ENCODE data around the gene CLTA. TPM values are rescaled to one million over a fixed set of nuclear protein-coding genes. Genes with fewer than 3 reads are reported as not detected.

The CLTA gene
- total RNA-seq, result 10 to 100 TPM; 40.2 to 79.0 (median 70.0) TPM
- total RNA-seq (2013), result 72.5 TPM
- 31.0 to 151 (median 58.0) reads per million in 29 experiments for total RNA-seq

- peak within 1 kb of the TSS; percentile 68 to 72 for H3K4me3 ChIP-seq (ENCODE audit: control insufficient read depth in 1 of 2, extremely low read depth in 1 of 2, low read length in 1 of 2)
- ChIA-PET CTCF (interaction anchor here (0.6 to 2.5 kb wide), 23 partner anchors 11 to 1109 kb away, joined by 3 to 19 read pairs (median 3); partner anchors contain the start of gene GNE (in 1 of the 2)), POLR2A (interaction anchor here (0.6 to 1.1 kb wide), 8 partner anchors 12 to 1543 kb away, joined by 3 to 4 read pairs (median 4); no protein-coding TSS in a partner anchor)
- Mint-ChIP-seq H3K4me3 (peak within 1 kb of the TSS; percentile 91 to 94 (median 92)), H3K27me3 (peaks cover 0 to 5% of the 10 kb centered on the region in 2 donors), H3K9me3 (no peaks in the 10 kb centered on the region), H3K27ac (peak within 1 kb of the TSS; percentile 92 to 94), H3K36me3 (peaks cover 18% of the 10 kb centered on the region), H3K4me1 (peaks cover 45 to 57% (median 46%) of the 10 kb centered on the region in 3 donors)
- H3K9me3 ChIP-seq, result no peaks in the 10 kb centered on the region
- H3K4me1 ChIP-seq (ENCODE audit: control insufficient read depth in 1 of 2, extremely low read depth in 1 of 2, insufficient read depth in 2 of 2, low read length in 2 of 2), result peaks cover 24 to 31% of the 10 kb centered on the region in 2 experiments
- DNase-seq (peak; percentile 83 to 98 (median 94)), ATAC-seq (replicated peaks in 1 of 4) (peak; percentile 98 to 99 (median 98))
- H3K27me3 ChIP-seq (replicated peaks in 1 of 2; ENCODE audit: control insufficient read depth in 2 of 2, extremely low read depth in 1 of 2, insufficient read depth in 2 of 2, low read length in 1 of 2), result no peaks in the 10 kb centered on the region
- H3K36me3 ChIP-seq (ENCODE audit: control insufficient read depth in 2 of 2, extremely low read depth in 1 of 2, insufficient read depth in 1 of 2, low read length in 1 of 2), result peaks cover 0 to 4% of the 10 kb centered on the region in 2 donors
- WGBS (ENCODE audit: insufficient coverage), result under 1% methylated on average over 58 of the region's 68 CpGs
- H3K27ac ChIP-seq (ENCODE audit: low read length), result peak within 1 kb of the TSS; percentile 62
Observed at GRCh38 chr9:36190388-36191289, at the start of gene CLTA. CLTA (plus strand) TSS chr9:36190921; CDS start chr9:36191057, 136 bp downstream.

- Histone ChIP-seq H3K27ac (ENCODE audit: low read length) (peak overlapping the region; percentile 91), H3K4me1 (ENCODE audit: control insufficient read depth in 1 of 2, extremely low read depth in 1 of 2, insufficient read depth in 2 of 2, low read length in 2 of 2) (peaks cover 63 to 94% of the 10 kb centered on the region in 2 experiments), H3K36me3 (ENCODE audit: control insufficient read depth in 2 of 2, extremely low read depth in 1 of 2, insufficient read depth in 1 of 2, low read length in 1 of 2) (no peaks in the 10 kb centered on the region), H3K4me3 (ENCODE audit: control insufficient read depth in 1 of 2, extremely low read depth in 1 of 2, low read length in 1 of 2) (no peak overlapping the region), H3K27me3 (replicated peaks in 1 of 2; ENCODE audit: control insufficient read depth in 2 of 2, extremely low read depth in 1 of 2, insufficient read depth in 2 of 2, low read length in 1 of 2) (no peaks in the 10 kb centered on the region), H3K9me3 (no peaks in the 10 kb centered on the region)
- DNase-seq (no peak), ATAC-seq (replicated peaks in 1 of 4) (no peak)
- ChIA-PET CTCF (interaction anchor here in 1 of 2 donors (1.4 kb wide), 1 partner anchor 38 kb away, joined by 3 read pairs; no protein-coding TSS in a partner anchor), POLR2A (no interaction called here)
- Mint-ChIP-seq H3K9me3 (peaks cover 5 to 11% (median 9%) of the 10 kb centered on the region in 3 donors), H3K4me1 (peaks cover 92 to 94% (median 93%) of the 10 kb centered on the region in 3 donors), H3K27ac (peak overlapping the region; percentile 89 to 99), H3K4me3 (peak overlapping the region in 1 of 3 donors; percentile 88), H3K27me3 (no peaks in the 10 kb centered on the region), H3K36me3 (peaks cover 12% of the 10 kb centered on the region)
- WGBS (ENCODE audit: insufficient coverage), result 100% methylated on average over 4 of the region's 4 CpGs
Observed at GRCh38 chr9:36141288-36141687, 49.4 kb upstream of the CLTA start.

GRCh38 chr9:36141761-36142160 is 49.0 kb upstream of the CLTA start:
- Histone ChIP-seq H3K4me1 (ENCODE audit: control insufficient read depth in 1 of 2, extremely low read depth in 1 of 2, insufficient read depth in 2 of 2, low read length in 2 of 2) (peaks cover 63 to 97% of the 10 kb centered on the region in 2 experiments), H3K36me3 (ENCODE audit: control insufficient read depth in 2 of 2, extremely low read depth in 1 of 2, insufficient read depth in 1 of 2, low read length in 1 of 2) (no peaks in the 10 kb centered on the region), H3K9me3 (no peaks in the 10 kb centered on the region), H3K4me3 (ENCODE audit: control insufficient read depth in 1 of 2, extremely low read depth in 1 of 2, low read length in 1 of 2) (no peak overlapping the region), H3K27ac (ENCODE audit: low read length) (peak overlapping the region; percentile 91), H3K27me3 (replicated peaks in 1 of 2; ENCODE audit: control insufficient read depth in 2 of 2, extremely low read depth in 1 of 2, insufficient read depth in 2 of 2, low read length in 1 of 2) (no peaks in the 10 kb centered on the region)
- Mint-ChIP-seq H3K27ac (peak overlapping the region; percentile 99), H3K36me3 (peaks cover 14% of the 10 kb centered on the region), H3K9me3 (peaks cover 6 to 13% (median 11%) of the 10 kb centered on the region in 3 donors), H3K4me3 (peak overlapping the region; percentile 49 to 88 (median 51)), H3K27me3 (no peaks in the 10 kb centered on the region), H3K4me1 (peaks cover 95 to 98% (median 96%) of the 10 kb centered on the region in 3 donors)
- POLR2A ChIA-PET, result interaction anchor here in 1 of 2 donors (0.9 kb wide), 1 partner anchor 13 kb away, joined by 3 read pairs; no protein-coding TSS in a partner anchor
- ATAC-seq (replicated peaks in 1 of 4) (no peak), DNase-seq (no peak)
- WGBS (ENCODE audit: insufficient coverage), result 81% methylated on average over 5 of the region's 7 CpGs
- CTCF ChIA-PET, result interaction anchor here in 1 of 2 donors (1.4 kb wide), 1 partner anchor 39 kb away, joined by 3 read pairs; no protein-coding TSS in a partner anchor

GRCh38 chr9:36142510-36143244 is 48.0 kb upstream of the CLTA start:
- peaks cover 96 to 99% (median 98%) of the 10 kb centered on the region in 3 donors for H3K4me1 Mint-ChIP-seq
- H3K27ac Mint-ChIP-seq, result peak overlapping the region; percentile 99
- peak in 2 of 4 experiments; percentile 7 to 13 for ATAC-seq (replicated peaks in 1 of 4)
- H3K27me3 Mint-ChIP-seq, result no peaks in the 10 kb centered on the region
- DNase-seq, result peak in 1 of 35 experiments; percentile 49
- Histone ChIP-seq H3K9me3 (no peaks in the 10 kb centered on the region), H3K27me3 (replicated peaks in 1 of 2; ENCODE audit: control insufficient read depth in 2 of 2, extremely low read depth in 1 of 2, insufficient read depth in 2 of 2, low read length in 1 of 2) (no peaks in the 10 kb centered on the region), H3K36me3 (ENCODE audit: control insufficient read depth in 2 of 2, extremely low read depth in 1 of 2, insufficient read depth in 1 of 2, low read length in 1 of 2) (no peaks in the 10 kb centered on the region), H3K27ac (ENCODE audit: low read length) (peak overlapping the region; percentile 91), H3K4me1 (ENCODE audit: control insufficient read depth in 1 of 2, extremely low read depth in 1 of 2, insufficient read depth in 2 of 2, low read length in 2 of 2) (peaks cover 59 to 98% of the 10 kb centered on the region in 2 experiments), H3K4me3 (ENCODE audit: control insufficient read depth in 1 of 2, extremely low read depth in 1 of 2, low read length in 1 of 2) (peak overlapping the region; percentile 33 to 57)
- H3K4me3 Mint-ChIP-seq, result peak overlapping the region; percentile 75 to 88 (median 87)
- peaks cover 6 to 13% (median 11%) of the 10 kb centered on the region in 3 donors for H3K9me3 Mint-ChIP-seq
- ChIA-PET CTCF (interaction anchor here in 1 of 2 donors (0.6 kb wide), 1 partner anchor 185 kb away, joined by 3 read pairs; no protein-coding TSS in a partner anchor), POLR2A (interaction anchor here in 1 of 2 donors (0.9 kb wide), 1 partner anchor 12 kb away, joined by 3 read pairs; no protein-coding TSS in a partner anchor)
- H3K36me3 Mint-ChIP-seq, result peaks cover 19% of the 10 kb centered on the region
- 37% methylated on average over 5 of the region's 12 CpGs for WGBS (ENCODE audit: insufficient coverage)

- DNase-seq, result no peak
- H3K27me3 ChIP-seq (replicated peaks in 1 of 2; ENCODE audit: control insufficient read depth in 2 of 2, extremely low read depth in 1 of 2, insufficient read depth in 2 of 2, low read length in 1 of 2), result no peaks in the 10 kb centered on the region
- peaks cover 6 to 13% (median 11%) of the 10 kb centered on the region in 3 donors for H3K9me3 Mint-ChIP-seq
- no peak for ATAC-seq (replicated peaks in 1 of 4)
- H3K4me1 ChIP-seq (ENCODE audit: control insufficient read depth in 1 of 2, extremely low read depth in 1 of 2, insufficient read depth in 2 of 2, low read length in 2 of 2), result peaks cover 59 to 98% of the 10 kb centered on the region in 2 experiments
- H3K4me3 Mint-ChIP-seq, result peak overlapping the region; percentile 75 to 88 (median 87)
- peak overlapping the region; percentile 99 for H3K27ac Mint-ChIP-seq
- H3K4me1 Mint-ChIP-seq, result peaks cover 96 to 98% (median 97%) of the 10 kb centered on the region in 3 donors
- peaks cover 19% of the 10 kb centered on the region for H3K36me3 Mint-ChIP-seq
- H3K9me3 ChIP-seq, result no peaks in the 10 kb centered on the region
- peak overlapping the region; percentile 32 to 57 for H3K4me3 ChIP-seq (ENCODE audit: control insufficient read depth in 1 of 2, extremely low read depth in 1 of 2, low read length in 1 of 2)
- no peaks in the 10 kb centered on the region for H3K27me3 Mint-ChIP-seq
- 73% methylated on average over 5 of the region's 13 CpGs for WGBS (ENCODE audit: insufficient coverage)
- CTCF ChIA-PET, result interaction anchor here in 1 of 2 donors (1.2 to 1.6 kb wide), 4 partner anchors 39 to 47 kb away, joined by 3 to 5 read pairs (median 4); partner anchors contain the start of gene CLTA
- POLR2A ChIA-PET, result interaction anchor here in 1 of 2 donors (0.7 kb wide), 1 partner anchor 13 kb away, joined by 3 read pairs; no protein-coding TSS in a partner anchor
- H3K36me3 ChIP-seq (ENCODE audit: control insufficient read depth in 2 of 2, extremely low read depth in 1 of 2, insufficient read depth in 1 of 2, low read length in 1 of 2), result no peaks in the 10 kb centered on the region
- H3K27ac ChIP-seq (ENCODE audit: low read length), result peak overlapping the region; percentile 91
Observed at GRCh38 chr9:36143245-36143641, 47.5 kb upstream of the CLTA start.

Measured in T-cell (primary cell).